ENCODE measurements around the gene AKAP6.

Gene AKAP6

GRCh38 chr14:32514236-32514635 is 185.1 kb downstream of the AKAP6 start:
- Histone ChIP-seq H2AFZ (ENCODE audit: low read length) (no peak overlapping the region), H3K4me3 (ENCODE audit: low read depth, low read length, poor library complexity, severe bottlenecking) (no peak overlapping the region), H3K27me3 (ENCODE audit: insufficient read depth, low read length) (no peaks in the 10 kb centered on the region), H3F3A (ENCODE audit: insufficient read depth, low read length) (no peaks in the 10 kb centered on the region), H3K9me2 (ENCODE audit: low read depth, low read length) (no peaks in the 10 kb centered on the region), H3K27ac (ENCODE audit: low read depth, low read length, poor library complexity, severe bottlenecking) (no peak overlapping the region), H3K4me1 (ENCODE audit: insufficient read depth, low read length, severe bottlenecking) (no peaks in the 10 kb centered on the region), H4K20me1 (ENCODE audit: insufficient read depth, low read length) (no peaks in the 10 kb centered on the region), H3K79me2 (ENCODE audit: insufficient read depth, low read length) (no peaks in the 10 kb centered on the region), H3K4me2 (ENCODE audit: low read length) (no peak overlapping the region), H3K36me3 (ENCODE audit: insufficient read depth, low read length) (no peaks in the 10 kb centered on the region), H3K9ac (ENCODE audit: low read length) (no peak overlapping the region), H3K9me3 (ENCODE audit: low read length) (no peaks in the 10 kb centered on the region)
- TF ChIP-seq CTCF (IDR thresholded peaks at IDR 0.05; ENCODE audit: low read length), result no peak
- no peak for TF ChIP-seq EZH2 (IDR thresholded peaks at IDR 0.05; ENCODE audit: borderline replicate concordance, low read length)

GRCh38 chr14:32514681-32515080 is 185.6 kb downstream of the AKAP6 start:
- no peaks in the 10 kb centered on the region for H4K20me1 ChIP-seq (ENCODE audit: insufficient read depth, low read length)
- no peaks in the 10 kb centered on the region for H3K27me3 ChIP-seq (ENCODE audit: insufficient read depth, low read length)
- H3K36me3 ChIP-seq (ENCODE audit: insufficient read depth, low read length), result no peaks in the 10 kb centered on the region
- H3F3A ChIP-seq (ENCODE audit: insufficient read depth, low read length), result no peaks in the 10 kb centered on the region
- TF ChIP-seq CTCF (IDR thresholded peaks at IDR 0.05; ENCODE audit: low read length) (no peak), EZH2 (IDR thresholded peaks at IDR 0.05; ENCODE audit: borderline replicate concordance, low read length) (no peak)
- H3K4me1 ChIP-seq (ENCODE audit: insufficient read depth, low read length, severe bottlenecking), result no peaks in the 10 kb centered on the region
- H3K9me3 ChIP-seq (ENCODE audit: low read length), result no peaks in the 10 kb centered on the region
- H3K9me2 ChIP-seq (ENCODE audit: low read depth, low read length), result no peaks in the 10 kb centered on the region
- H2AFZ ChIP-seq (ENCODE audit: low read length), result no peak overlapping the region
- no peak overlapping the region for H3K4me2 ChIP-seq (ENCODE audit: low read length)
- H3K9ac ChIP-seq (ENCODE audit: low read length), result no peak overlapping the region
- H3K4me3 ChIP-seq (ENCODE audit: low read depth, low read length, poor library complexity, severe bottlenecking), result no peak overlapping the region
- no peak overlapping the region for H3K27ac ChIP-seq (ENCODE audit: low read depth, low read length, poor library complexity, severe bottlenecking)
- H3K79me2 ChIP-seq (ENCODE audit: insufficient read depth, low read length), result no peaks in the 10 kb centered on the region

- no peak overlapping the region for H3K4me3 ChIP-seq (ENCODE audit: low read depth, low read length, poor library complexity, severe bottlenecking)
- no peaks in the 10 kb centered on the region for H3K9me2 ChIP-seq (ENCODE audit: low read depth, low read length)
- no peak overlapping the region for H3K9ac ChIP-seq (ENCODE audit: low read length)
- no peaks in the 10 kb centered on the region for H3K27me3 ChIP-seq (ENCODE audit: insufficient read depth, low read length)
- no peaks in the 10 kb centered on the region for H3K9me3 ChIP-seq (ENCODE audit: low read length)
- no peaks in the 10 kb centered on the region for H3K79me2 ChIP-seq (ENCODE audit: insufficient read depth, low read length)
- H3K27ac ChIP-seq (ENCODE audit: low read depth, low read length, poor library complexity, severe bottlenecking), result no peak overlapping the region
- H3F3A ChIP-seq (ENCODE audit: insufficient read depth, low read length), result no peaks in the 10 kb centered on the region
- no peaks in the 10 kb centered on the region for H4K20me1 ChIP-seq (ENCODE audit: insufficient read depth, low read length)
- TF ChIP-seq EZH2 (IDR thresholded peaks at IDR 0.05; ENCODE audit: borderline replicate concordance, low read length) (no peak), CTCF (IDR thresholded peaks at IDR 0.05; ENCODE audit: low read length) (no peak)
- no peak overlapping the region for H3K4me2 ChIP-seq (ENCODE audit: low read length)
- H3K36me3 ChIP-seq (ENCODE audit: insufficient read depth, low read length), result no peaks in the 10 kb centered on the region
- no peaks in the 10 kb centered on the region for H3K4me1 ChIP-seq (ENCODE audit: insufficient read depth, low read length, severe bottlenecking)
- no peak overlapping the region for H2AFZ ChIP-seq (ENCODE audit: low read length)
Observed at GRCh38 chr14:32524609-32525375, 195.7 kb downstream of the AKAP6 start.
